NCI-H526 (cell line): ENCODE data around the gene ZSCAN26.
A peak's percentile ranks its signal among the peaks of the same experiment; 100 is the strongest.

Experiments
- DNase-seq, 2 experiments: peaks; one replicate each; lab custom pipeline; 2025; lab: John Stamatoyannopoulos, UW

The ZSCAN26 gene

DNA sequence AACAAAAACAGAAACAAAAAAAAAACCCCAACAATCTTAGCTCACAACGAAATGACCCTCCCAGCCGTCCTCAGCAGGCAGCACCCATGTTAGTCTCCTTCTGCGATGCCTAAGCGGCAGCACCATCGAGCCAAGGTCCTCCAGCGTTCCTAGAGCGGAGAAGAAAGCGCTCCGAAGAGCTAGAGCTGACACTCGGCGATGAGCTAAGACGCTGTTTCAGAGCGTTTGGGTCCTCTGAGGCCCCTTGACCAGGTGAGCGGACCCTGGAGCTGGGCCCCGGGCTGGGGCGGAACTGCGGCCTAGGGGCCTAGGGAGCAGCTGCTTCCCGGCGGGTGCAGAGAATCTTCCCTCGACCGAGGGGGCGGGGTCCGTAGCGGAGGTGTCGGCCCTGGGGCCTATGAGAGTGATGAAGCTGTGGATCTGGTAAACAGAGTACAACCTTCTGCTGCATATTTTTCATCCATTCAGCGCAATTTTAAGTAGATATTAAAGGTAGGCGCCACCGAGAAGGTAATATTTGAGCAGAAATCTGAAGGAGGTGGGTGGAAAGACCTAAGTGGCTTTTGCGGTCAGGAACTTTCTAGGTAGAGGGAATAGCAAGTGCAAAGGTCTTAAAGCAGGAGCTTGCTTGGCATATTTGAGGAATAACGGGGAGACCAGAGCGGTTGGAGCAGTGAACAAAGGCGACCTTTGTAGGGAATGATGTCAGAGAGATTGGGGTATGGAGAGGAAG lies at the start of gene ZSCAN26:
ZSCAN26 (plus strand) TSS at position 182 of the 733 bp plus-strand sequence. CDS start 4,777 bp downstream, outside the sequence.
- DNase-seq = peak; percentile 83 to 90

DNA sequence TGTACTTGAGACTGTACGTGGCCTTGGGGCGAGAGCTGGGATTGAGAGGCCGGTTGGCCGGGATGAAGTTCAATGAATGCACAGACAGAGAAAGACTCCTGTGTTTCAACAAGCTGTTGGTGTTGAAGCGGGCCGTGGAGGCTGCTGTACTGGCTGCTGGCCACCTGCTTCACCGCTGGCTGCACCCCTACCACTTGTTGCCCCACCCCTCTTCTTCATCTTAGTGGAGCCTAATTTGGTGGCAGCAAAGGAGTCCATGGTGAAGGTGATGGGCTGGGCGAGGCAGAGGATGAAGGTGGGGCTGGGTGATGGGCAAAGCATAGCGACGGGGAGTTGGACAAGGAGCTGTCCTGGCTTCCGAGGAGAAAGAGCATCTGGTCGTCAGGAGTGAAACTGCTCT lies 49.1 kb upstream of the ZSCAN26 start:
- DNase-seq = no peak

DNA sequence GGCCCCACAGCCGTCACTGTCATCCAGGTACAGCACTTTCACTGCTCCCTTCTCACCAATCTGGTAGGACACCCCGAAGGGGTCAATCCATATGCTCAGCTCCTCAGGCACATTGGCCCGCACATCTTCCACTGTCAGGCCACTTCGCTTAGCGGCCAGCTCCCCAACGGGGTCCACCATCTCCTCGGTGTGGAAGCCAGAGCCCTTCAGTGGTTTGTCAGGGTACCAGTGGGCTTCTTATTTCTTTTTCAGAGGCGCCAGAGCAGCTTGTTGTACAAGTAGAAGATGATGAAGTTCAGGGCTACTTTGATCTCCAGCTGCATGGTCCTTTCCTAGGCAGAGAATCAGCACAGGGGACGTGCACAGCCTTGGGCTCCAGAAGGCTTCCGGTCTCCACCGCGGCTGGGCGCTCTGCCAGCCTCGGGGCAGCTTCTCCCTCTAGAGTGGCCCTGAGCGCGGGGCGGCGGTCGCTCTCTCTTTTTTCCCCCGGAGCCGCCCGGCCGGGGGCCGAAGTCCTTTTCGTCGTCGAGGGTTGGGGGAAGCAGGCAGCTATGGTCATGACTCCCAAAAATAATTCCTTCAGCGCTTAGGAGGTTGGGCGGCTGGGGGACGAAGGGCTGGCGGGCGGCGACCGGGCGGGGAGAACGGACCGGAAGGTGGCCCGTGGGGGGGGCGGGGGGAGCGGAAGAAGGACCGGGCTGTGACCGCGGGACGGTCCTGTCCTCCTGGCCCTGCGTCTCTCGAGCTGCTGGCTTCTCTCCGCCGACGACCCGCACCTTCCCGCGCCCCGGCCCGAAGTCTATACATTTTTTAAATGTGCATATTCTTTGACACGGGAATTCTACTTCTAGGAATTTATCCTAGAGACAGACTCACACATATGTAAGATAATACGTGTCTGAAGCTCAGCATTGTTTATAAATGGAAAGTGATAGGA lies 48.4 kb upstream of the ZSCAN26 start:
- peak; percentile 39 to 76 for DNase-seq

DNA sequence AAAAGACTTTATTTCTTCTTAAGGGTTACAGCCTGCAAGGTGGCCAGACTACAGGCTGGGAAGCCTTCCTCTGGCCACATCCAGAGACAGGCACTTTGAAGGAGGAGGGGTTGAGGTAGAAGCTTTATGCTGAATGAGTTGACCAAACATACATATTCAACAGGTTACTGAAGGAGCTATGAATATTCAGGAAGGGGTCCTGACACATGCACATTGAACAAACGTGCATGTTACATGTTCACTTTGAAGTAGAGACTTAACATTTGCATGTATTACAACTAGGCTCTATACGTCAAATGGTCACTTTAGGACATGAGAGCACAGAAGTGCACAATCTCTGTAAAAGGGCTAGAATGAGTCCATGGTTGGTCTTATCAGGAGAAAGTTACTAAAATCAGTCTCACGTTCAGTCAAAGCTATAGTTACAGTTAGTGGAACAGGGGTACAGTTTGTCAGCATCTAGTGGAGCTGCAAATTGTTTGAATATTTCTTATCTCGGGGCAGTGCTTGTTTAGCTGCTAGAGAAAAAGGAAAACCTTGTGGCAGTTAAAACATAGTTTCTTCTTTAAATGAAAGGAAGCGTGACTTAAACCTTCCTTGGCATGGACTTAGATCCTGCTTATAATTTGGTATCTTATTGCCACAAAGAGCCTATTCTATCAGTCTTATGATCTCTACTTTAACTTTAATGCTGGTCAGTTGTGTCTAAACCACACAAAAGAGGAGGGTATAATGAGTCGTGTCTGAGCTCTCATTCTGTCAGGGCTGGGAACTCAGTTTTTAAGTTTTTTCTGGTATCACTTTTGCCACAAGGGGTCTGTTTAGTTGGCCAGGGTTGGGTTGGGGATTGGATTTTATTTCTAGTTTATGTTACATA lies 46.4 kb upstream of the ZSCAN26 start:
- peak; percentile 60 to 65 for DNase-seq

DNA sequence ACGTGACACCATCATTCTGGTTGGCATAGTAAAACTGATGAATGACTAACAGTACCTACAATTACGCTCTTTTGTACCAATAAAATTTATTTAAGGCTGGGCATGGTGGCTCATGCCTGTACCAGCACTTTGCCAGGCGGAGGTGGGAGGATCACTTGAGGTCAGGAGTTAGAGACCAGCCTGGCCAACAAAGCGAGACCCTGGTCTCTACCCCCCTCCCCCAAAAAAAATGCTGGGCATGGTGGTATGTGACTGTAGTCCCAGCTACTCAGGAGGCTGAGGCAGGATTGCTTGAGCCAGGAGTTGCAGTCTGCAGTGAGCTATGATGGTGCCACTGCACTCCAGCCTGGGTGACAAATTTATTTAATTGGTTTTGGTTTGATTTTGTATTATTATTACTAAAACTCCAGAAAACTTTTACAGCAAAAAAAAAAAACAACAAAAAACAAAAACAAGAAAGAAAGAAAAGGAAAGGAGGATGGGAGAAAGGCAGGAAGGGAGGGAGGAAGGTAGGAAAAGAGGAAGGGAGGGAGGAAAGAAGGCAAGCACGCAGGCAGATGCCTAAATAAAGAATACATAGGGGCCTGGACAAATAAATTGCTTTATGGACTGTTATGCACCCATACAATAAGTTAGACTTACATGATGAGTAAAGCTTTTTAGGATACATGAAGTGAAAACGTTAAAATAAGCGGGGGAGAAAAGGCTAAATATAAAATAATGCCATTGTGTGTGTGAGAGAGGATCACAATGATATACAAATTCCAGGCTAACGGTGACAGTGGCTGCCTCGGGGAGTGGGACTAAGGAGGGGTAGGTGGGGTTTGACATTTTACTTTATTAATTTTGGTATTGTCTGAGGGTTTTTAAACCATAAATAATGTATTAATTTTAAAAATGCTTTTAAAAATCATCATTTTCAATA lies 42.5 kb upstream of the ZSCAN26 start:
- DNase-seq = no peak

DNA sequence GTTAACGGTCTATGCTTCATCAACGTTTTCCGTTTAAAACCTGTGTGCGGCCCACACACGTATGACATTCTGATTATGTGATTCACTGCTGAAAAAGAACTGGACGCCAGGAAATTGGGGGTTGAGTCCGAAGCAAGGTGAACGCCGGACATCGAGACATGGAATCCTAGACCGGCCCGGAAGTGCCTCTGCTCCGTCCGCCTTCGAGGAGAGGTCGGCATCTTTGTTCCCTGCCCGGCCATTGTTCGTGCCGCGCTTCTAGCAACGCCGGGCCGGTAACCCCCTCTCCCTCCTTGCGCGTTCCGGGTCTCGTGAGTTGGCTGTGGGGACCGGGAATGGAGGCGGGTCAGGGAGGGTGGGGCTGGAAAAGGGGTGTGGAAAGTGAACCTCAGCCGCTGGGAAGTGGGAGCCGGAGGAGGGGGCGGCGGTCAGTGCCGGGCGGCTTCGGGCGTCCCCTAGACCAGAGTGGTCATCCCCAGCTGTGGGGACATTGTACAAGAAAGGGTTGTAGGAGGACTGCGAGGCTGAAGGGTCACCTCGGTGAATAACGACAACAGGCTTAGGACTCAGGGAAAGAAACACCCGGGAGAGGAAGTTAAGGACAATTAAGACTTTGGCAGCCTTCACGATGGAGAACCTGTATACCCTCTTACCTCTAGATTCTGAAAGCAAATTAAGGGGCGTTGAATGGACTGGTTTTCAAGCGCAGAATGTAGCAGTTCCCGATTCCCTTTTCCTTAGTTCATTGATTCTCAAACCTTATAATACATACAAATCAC lies 41.7 kb upstream of the ZSCAN26 start, which contains the start of gene ZSCAN9:
ZSCAN9 (plus strand) TSS at position 220 of the 779 bp plus-strand sequence. CDS start 1,810 bp downstream, outside the sequence.
- peak; percentile 87 to 94 for DNase-seq

DNA sequence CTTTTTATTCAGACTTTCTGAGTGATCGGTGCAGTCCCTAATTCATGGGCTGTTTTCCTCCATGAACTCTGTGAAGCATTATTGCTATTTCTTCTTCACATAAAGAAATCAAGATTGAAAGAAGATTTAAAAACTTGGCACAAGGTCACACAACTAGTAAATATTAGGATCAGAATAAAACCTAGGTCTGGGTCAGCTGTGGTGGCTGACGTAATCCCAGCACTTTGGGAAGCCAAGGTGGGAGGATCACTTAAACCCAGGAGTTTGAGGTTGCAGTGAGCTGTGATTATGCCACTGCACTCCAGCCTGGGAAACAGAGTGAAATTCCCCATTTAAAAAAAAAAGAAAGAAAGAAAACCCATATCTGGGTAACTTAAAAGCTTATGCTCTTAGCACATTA lies 40.5 kb upstream of the ZSCAN26 start:
- DNase-seq = no peak

DNA sequence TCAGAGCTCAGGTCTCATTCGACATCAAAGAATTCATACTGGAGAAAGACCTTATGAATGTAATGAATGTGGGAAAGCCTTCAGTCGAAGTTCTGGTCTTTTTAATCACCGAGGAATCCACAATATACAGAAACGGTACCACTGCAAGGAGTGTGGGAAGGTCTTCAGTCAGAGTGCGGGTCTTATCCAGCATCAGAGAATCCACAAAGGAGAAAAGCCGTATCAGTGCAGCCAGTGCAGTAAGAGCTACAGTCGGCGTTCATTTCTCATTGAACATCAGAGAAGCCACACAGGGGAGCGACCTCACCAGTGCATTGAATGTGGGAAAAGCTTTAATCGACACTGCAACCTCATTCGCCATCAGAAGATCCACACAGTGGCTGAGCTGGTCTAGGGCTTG lies 34.2 kb upstream of the ZSCAN26 start:
- DNase-seq = no peak

DNA sequence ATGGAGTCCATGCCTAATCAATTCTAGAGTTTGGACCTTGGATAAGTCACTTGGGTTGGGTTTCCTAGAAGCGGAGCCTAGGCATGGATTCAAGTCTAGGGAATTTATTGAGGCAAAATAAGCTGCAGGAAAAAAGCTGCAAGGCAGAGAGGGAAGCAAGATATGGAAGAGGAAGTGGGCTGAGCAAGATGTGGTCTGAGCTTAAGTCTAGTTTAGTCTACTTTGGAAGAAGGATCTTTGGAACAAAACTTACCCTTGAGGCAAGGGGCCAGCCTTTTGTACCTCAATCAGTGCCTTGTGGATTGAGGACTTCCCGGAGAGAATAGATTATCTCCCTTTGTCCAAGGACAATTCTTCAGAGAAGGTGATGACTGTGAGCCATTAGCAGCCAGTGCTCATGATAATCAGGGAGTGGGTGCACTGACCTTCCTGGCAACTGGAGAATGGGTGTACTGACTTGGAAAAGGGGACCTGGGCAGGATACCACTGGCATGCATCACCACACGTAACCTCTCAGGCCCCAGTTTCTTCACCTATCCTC lies 31.0 kb upstream of the ZSCAN26 start:
- DNase-seq = no peak

DNA sequence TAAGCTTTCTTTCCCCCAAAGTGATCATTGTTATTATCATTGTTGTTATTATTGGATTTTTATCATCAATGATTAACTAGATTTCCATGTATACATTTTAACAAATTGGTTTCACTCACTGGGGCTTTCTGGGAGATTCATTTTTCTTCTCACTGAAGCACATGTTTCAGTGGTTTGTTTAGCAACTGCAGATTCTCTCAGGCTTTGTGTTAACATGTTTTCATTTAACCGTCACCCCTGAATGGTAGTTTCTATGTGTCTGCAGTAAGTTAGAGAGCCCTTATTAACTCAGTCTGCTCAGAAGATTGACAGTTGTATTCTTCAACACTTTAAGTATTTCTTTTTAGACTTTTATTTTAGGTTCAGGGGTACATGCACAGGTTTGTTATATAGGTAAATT lies 27.3 kb upstream of the ZSCAN26 start:
- DNase-seq = no peak

DNA sequence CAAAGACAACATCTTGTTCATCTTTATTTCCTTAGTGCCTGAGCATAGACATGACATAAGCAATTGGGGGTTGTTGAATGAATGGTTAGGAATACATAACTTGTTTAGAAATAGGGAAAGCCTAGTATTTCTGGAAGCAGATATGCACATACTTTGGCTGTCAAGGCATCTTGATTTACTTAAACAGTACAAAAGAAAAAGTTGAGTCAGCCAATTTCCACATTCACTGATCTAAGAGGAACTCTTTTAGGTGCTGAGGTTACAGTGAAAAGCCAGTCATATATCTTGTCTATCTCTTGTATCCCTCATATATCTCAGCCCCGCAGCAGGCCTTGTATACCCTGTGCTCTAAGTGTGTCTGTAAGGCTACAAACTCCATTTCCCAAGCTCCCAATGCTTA lies 26.5 kb upstream of the ZSCAN26 start:
- DNase-seq = no peak

DNA sequence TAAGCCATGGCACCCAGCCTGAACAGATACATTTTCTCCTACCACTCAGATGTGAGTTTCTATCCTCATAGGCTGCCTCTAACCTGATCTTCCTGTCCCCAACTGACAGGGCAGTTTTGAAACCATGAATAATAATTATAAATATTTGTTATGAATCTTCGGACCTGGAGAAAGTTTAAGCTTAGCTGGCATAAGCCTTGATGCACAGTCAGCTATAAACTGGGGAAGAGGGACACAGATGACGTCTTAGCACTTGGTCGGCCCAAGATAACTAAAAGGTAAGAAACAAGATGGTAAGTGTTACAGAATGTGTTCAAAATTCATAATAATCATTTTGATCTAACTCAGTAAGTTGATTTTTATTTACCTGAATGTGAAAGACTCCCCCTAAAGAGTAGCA lies 23.0 kb upstream of the ZSCAN26 start:
- DNase-seq = no peak

DNA sequence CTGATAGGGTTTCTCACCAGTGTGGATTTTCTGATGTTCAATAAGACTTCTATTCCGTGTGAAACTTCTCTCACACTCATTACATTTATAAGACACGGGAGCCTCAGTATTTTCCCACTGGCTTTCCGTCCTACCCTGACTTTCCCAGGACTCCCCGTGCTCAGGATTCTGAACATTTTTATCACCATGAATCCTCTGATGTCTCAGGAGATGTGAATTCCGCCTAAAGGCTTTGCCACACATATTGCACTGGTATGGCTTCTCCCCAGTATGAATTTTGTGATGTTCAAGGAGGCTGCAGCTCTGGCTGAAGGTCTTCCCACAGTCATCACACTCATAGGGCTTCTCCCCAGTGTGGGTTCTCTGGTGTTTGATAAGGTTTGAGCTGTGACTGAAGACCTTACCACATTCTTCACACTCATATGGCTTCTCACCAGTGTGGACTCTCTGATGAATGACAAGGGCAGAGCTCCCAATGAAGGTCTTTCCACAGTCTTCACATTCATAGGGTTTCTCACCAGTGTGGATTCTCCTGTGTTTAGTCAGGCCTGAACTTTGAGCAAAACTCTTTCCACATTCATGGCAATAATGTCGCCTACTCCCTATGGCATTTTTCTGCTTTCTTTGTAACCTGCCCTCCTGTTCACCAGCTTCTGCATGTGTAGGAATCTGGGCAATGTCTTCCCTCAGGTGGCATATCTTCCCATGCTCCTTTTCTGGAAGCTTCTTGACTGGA lies 21.6 kb upstream of the ZSCAN26 start:
- DNase-seq = no peak

DNA sequence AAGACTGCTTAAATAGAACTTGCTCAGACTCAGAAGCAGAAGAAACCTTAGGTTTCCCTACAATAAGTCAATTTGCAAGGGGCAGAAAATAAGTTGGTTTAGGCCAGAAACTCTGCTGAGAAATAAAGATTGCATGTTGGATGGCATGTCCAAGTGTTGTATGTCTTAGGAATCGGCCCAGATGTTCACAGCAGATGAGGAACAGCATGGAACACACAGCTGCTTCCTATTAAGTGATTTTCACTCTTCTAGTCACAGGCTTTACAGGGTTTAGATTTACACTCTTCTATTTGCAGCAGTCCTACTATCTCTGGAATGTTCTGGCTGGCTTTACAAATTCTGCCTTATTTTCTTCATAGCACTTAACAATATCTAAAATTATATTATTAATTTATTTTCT lies 18.0 kb upstream of the ZSCAN26 start:
- DNase-seq = no peak

DNA sequence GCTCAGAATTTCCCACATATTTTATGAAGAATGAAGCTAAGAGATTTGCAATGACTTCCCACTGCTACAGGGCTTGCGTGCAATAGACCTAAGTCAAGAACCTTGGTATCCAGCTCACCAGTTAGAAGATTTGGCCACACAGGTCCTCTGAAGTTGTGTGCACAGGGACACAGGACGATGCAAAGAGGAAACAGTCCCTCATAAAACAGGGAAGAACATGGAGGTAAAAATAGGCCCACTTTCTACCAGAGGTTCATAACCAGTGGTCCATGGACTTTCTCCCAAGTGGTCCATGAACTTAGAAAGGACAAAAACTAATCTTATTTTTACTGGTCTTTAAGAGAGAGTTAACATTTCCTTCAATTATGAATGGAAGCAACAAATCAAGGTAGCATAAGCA lies 16.2 kb upstream of the ZSCAN26 start:
- no peak for DNase-seq

DNA sequence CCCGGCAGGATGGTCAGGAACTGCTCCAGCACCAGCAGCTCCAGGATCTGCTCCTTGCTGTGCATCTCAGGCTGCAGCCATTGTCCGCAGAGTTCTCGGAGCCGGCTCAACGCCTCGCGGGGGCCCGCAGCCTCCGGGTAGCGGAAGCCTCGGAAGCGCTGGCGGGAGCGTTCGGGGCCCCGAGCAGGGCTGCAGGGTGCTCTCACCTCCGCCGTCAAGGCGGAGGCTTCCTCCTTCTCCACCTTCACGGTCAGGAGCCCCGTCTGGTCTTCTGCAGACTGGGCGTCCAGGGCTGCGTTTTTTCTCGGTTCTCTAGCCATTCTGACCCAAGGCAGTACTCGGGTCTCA lies 15.3 kb upstream of the ZSCAN26 start:
- DNase-seq = peak in 1 of 2 experiments; percentile 25

DNA sequence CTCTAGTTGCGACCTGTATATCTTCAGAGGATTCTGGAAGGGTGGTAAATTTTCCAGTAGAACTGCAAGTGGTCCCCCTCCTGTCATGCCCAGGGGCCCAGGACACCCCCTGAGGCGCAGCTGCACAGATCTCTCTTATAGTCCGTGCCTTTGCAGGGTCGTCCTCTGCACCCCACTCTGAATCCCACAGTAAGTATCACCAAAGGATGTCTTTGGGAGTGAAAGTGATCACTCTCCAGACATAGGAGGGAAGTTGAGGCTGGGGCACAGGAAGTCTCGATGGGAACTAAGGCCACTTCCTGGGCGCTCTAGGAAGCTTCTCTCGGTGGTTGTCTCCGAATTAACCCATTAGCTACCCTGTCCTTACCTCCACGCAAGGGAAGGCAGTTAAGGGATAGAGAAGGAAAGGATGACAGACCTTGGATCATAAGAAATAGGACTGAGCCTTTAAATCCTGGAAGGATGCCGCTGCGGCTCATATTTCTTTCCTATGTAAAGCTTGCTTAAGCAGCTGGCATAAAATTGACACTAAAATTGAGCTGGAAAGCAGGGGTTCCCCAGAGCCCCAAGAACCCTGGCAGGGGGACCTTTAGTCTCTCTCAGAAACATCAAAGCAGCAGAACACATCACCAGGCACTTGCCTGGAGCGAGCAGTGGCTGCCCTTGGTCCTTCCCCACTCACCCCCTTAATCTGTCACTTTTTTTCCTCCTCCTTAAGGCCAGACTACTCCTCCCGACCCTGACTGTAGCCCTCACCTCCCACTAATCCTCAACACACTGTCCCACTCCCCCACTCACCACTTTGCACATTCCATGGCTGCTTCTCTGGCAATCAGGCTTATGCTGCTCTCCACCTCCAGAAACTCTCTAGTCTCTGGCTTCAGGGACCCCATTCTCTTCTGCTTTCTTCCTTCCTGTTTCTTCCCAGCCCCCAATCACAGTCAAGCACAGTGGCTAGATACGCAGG lies 14.7 kb upstream of the ZSCAN26 start, which contains the start of gene ZKSCAN4:
ZKSCAN4 (minus strand) TSS at position 261 of the 967 bp plus-strand sequence. CDS start 289 bp downstream, outside the sequence.
- DNase-seq = peak; percentile 89 to 94

DNA sequence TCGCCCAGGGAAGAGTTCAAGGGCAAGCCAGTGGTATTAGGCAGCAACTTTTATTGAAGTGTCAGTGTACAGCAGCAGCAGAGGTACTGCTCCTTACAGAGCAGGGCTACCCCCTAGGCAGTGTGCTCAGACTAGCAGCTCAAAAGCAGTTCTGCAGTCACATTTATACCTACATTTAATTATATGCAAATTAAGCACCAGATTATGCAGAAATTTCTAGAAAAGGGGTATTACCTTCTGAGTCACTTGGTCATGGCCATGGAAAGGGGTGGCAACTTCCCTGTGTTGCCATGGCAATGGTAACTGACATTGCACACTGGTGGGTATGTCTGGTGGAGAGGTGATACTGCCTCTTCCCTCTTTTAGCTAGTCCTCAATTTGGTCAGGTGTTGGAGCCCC lies 12.8 kb upstream of the ZSCAN26 start:
- no peak for DNase-seq
